GM18861 (cell line): Measurements from ENCODE around the gene APH1A.
"Not testable (repeated sequence)": the region's sequence is repeated elsewhere in the genome, so short reads cannot be mapped to it uniquely, and the experiment has no call there.

Source experiments
- ATAC-seq: cut with Tn5 transposase; IDR thresholded peaks from one replicate; pipeline ENCODE4 v1.9.1; 2021; ENCODE audit not compliant: unreplicated experiment

APH1A gene

GRCh38 chr1:150269451-150269850 is 635 bp upstream of the APH1A start:
- no peak for ATAC-seq

GRCh38 chr1:150268340-150268704 is 494 bp downstream of the APH1A start:
- ATAC-seq, result no peak

DNA sequence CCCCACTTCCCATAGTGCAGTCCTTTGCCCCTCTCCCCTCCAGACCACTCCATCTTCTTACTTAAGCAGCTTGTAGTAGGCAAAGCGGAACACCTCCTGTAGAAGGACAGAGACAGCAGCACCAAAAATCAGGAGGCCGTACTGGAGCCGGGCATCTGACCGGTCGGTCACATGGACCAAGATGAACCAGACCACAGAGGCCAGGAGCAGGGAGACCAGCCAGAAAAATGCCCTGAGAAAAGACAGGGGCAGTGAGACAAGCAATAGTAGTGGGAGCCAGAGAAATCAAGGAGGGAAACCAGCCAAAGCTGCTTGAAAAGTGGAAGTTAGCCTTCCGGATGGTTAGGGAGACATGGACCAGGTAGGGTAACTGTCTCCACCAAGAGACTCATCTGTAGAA is 920 bp downstream of the APH1A start:
- ATAC-seq, result no peak

GRCh38 chr1:150263549-150263948 is 5.3 kb downstream of the APH1A start:
- ATAC-seq, result no peak

- no peak for ATAC-seq
These were observed 6.2 kb downstream of the APH1A start for GRCh38 chr1:150262388-150263320.

GRCh38 chr1:150261367-150261766 is 7.4 kb downstream of the APH1A start:
- ATAC-seq, result no peak

DNA sequence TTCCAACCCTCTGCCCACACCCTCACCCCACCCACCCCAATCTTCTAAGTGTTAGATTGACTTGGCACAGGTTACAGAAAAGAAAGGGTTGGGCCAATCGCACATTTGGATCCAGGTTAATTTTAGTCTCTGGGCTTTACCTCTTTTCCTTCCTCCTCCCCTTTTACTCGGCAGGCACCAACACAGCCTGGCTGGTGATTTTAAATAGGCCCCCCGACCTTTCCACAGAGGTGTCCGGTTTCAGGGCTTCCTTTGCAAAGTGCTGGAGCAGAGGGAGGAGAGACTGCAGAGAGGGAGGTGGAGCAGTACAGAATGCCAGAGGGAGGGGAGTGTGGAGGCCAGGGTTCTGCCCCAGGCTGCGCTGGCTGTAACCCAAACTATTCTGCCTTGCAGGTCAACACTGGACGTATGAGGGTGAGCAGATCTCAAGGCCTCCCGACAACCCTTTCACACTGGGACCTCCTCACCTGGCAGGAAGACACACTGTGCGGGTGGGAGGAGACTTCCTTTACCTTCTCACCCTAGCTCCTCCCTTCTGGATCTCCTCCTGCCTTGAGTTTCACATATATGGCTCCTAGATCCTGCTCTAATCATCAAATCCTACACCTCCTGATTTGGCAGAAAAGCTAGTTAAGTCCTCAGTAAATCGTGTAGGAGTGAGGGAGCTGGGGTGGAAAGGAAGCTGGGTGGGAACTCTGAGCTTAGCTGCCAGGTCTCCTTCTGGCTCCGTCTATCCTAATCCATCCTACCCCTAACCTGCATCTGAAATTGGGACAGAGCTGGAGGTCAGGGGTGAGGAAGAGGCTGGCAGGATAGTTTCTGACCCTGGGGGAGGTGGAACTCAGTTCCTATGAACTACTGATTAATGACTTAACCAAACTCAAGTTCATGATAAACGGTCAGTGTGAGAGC is 8.8 kb downstream of the APH1A start:
- no peak for ATAC-seq

GRCh38 chr1:150259217-150259616 is 9.6 kb downstream of the APH1A start:
- no peak for ATAC-seq

DNA sequence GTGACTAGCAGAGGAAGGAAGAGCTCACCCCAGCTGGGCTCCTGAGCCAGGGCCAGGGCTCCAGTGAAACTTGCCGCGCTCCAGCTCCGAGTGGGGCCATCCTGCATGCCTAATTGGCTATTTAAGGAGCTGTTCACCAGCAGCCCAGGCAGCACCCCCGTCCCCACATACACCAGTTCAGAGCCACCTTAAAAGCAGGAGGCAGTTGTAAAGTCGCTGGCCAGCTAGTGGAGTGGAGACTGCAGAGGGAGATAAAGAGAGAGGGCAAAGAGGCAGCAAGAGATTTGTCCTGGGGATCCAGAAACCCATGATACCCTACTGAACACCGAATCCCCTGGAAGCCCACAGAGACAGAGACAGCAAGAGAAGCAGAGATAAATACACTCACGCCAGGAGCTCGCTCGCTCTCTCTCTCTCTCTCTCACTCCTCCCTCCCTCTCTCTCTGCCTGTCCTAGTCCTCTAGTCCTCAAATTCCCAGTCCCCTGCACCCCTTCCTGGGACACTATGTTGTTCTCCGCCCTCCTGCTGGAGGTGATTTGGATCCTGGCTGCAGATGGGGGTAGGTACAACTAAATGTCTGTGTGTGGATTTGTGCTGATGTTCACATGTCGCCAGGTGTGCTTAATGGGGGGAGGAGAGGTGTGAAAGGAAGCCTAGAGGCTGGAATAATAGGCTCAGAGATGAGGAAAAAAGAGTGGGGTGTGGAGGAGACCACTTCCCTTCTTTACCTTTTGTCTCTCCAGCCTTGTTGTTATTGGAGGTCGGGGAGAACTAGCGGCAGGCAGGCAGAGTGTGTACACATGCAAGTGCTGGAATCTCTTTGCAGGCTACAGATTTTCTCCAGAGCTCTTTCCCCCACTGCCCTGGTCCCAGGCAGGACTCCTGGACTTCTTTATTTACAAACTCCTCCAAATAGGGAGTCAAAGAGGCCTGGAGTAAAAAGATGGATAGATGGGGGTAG is 10.9 kb downstream of the APH1A start, which contains the start of gene CA14:
Gene CA14 (plus strand): TSS at position 151 of the 962 bp plus-strand sequence. CDS start 355 bp downstream, at position 506.
- ATAC-seq, result no peak

DNA sequence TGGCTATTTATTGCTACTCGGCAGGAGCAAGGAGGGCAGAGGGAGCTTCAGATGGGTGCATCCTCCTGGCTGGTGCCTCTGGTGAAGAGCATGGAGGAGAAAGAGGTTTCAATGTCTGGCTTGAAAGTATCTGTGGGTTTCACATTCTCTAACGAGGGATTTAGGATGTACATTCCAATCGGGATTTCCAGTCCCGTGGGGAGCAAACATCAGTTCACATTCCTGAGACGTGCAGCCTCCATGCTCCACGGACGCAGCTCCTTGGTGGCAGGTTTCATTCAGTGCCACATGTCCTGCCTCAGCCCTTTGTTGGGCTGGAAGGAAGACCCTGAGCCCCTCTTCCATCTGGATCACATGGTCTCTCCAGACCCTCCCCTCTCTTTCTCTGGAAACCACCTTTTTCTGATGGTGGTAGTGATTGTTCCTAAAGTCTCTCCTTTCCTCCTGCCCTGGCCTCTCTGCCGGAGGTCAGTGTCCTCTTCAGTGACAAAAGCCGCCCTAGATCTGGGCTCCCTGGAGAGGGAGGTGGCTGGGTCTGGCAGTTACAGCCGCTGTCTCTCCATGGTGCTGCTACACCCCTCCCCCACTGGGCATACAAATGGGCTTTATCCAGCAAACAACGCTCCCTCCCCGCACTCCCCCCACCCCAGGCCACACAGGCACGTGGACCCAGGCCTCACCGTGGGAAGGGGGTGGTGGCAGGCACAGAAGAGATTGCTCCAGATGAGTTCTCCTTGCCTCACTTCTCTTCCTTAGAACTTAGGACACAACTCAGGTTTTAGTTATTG is 12.1 kb downstream of the APH1A start:
- no peak for ATAC-seq

DNA sequence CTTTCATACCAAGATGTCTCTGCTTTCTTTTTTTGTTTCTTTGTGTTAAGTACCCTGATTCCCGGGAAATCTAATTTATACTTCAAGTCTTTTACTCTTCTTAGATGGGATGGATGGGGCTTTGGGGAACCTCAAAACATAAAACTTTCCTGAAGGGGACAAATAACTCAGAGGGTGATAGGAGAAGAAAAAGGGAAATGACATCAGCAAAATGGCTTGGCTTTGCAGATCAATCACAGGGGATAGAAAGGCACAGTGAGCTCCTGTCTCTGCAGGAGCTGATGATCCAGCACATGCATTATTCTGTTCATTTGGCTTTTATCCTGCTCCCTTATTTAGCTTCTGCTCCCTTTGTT is 12.6 kb downstream of the APH1A start:
- no peak for ATAC-seq

- ATAC-seq, result no peak
These were observed 18.9 kb downstream of the APH1A start for GRCh38 chr1:150249936-150250335.

GRCh38 chr1:150243003-150243402 is 25.8 kb downstream of the APH1A start:
- no peak for ATAC-seq

DNA sequence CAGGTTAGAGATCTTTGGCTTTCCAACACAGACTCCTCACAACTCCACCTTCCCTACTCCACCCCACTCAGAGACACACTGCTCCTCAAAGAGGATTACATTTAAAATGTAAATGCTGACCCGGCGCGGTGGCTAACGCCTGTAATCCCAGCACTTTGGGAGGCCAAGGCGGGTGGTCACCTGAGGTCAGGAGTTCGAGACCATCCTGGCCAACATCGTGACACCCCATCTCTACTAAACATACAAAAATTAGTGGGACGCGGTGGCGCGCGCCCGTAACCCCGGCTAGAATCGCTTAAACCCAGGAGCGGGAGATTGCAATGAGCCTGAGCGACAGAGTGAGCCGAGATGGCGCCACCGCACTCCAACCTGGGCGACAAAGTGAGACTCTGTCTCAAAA is 31.1 kb downstream of the APH1A start:
- no peak for ATAC-seq

GRCh38 chr1:150237176-150237575 is 31.6 kb downstream of the APH1A start:
- ATAC-seq, result not testable (repeated sequence)

DNA sequence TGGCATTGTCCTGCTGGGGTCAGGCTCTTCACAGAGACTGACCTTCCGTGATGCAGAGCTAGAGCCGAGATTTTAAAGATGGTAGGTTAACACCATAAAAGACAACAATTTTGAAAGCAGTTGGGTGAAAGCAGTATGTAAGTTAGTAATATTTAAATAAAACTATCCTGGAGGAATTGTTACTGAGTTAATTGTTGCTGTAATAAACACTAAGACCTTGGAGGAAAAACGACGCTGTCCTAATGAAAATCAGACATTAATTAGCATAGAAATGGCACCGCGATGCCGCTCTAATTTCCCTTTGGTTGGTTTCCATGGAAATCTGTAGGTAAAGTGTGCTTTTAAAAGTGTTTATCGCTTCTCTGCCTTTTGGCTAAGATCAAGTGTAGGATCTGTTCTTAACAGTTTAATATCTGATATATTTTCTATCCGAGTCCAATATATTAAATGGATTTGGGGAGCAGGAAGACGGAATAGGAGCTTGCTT is 32.2 kb downstream of the APH1A start:
- no peak for ATAC-seq

DNA sequence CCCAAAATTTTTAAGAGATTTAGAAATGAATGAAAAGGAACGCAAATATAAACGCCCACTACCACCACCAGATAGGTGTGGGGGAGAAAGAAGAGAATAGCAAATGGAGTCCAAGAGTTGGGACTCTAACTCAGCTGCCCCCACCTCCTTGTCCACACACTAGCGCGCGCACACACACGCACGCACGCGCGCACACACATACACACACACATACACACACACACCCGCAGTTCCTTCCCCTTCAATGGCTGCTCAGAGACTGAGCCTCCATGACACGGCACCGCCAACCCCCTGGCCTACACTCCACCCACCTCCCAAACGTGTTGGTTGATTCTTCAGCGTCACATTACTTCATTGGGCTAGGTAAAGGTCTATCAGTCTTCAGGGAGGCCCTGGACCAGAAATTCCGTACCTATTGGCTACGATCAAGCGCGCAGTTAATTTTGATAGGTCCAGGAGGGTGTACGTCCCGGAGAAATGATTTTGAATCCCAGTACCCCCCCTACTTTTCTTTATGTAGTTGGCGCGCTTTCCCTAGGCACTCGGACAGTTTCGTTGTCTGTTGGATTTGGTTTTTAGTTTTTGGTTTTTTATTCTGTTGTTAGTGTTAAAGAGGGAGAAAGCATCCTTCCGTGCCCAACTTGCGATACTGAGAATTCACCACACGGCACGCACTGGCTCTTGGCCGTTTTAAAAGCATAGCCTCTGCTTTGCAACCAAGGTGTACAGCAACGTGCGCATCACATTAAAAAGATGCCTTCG is 32.8 kb downstream of the APH1A start, which contains the start of gene ANP32E:
Gene ANP32E (minus strand): TSS at position 261 of the 762 bp plus-strand sequence. CDS start 326 bp downstream, outside the sequence.
- peak; percentile 78 for ATAC-seq

GRCh38 chr1:150235294-150235851 is 33.4 kb downstream of the APH1A start:
- no peak for ATAC-seq
